DMS 273 (cell line): ENCODE data around the gene TLR6.

ENCODE experiments used
- DNase-seq: peaks from one replicate; lab custom pipeline; 2025; ENCODE audit not compliant: unreplicated experiment; lab: John Stamatoyannopoulos, UW

The TLR6 gene, protein sequence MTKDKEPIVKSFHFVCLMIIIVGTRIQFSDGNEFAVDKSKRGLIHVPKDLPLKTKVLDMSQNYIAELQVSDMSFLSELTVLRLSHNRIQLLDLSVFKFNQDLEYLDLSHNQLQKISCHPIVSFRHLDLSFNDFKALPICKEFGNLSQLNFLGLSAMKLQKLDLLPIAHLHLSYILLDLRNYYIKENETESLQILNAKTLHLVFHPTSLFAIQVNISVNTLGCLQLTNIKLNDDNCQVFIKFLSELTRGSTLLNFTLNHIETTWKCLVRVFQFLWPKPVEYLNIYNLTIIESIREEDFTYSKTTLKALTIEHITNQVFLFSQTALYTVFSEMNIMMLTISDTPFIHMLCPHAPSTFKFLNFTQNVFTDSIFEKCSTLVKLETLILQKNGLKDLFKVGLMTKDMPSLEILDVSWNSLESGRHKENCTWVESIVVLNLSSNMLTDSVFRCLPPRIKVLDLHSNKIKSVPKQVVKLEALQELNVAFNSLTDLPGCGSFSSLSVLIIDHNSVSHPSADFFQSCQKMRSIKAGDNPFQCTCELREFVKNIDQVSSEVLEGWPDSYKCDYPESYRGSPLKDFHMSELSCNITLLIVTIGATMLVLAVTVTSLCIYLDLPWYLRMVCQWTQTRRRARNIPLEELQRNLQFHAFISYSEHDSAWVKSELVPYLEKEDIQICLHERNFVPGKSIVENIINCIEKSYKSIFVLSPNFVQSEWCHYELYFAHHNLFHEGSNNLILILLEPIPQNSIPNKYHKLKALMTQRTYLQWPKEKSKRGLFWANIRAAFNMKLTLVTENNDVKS

DNA sequence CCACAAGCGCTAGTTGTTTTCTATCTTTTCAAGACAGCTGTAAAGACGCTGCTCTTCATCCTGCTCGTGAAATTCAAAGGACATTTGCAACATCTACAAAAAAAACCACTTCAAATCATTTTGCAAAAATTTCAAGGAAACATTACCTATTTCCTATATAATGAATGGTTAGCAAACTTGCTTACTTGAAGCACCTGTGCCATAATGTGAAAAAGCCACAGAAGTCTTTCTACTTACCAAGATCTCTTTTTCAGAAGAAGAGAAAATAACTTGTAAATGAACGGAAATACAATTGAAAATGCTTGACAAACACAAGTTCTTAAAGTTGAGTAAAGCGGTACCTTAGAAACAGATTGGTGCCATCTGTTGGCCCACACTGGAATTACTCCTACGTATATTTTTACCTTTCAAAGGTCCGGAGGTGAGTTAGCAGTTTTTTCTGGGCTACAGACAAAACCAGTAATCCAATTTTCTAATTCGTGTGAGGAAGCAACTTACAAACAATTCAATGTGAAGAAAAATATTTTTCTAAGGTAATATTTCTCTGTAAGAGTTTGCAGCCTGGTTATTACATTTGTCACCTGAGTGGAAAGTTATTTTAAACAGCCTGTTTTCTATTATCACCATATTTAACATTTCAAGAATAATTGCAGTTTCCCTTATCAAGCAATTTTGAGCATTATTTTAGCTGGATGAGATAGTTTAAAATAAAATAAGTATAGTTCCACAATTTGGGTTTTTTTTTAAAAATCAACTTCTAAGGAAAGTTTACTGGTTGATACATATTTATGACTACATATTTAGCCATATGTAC lies at the start of gene TLR6:
TLR6 (minus strand) TSS at position 294 of the 814 bp plus-strand sequence. CDS start 27,344 bp downstream, outside the sequence.
- DNase-seq, result peak; percentile 65

DNA sequence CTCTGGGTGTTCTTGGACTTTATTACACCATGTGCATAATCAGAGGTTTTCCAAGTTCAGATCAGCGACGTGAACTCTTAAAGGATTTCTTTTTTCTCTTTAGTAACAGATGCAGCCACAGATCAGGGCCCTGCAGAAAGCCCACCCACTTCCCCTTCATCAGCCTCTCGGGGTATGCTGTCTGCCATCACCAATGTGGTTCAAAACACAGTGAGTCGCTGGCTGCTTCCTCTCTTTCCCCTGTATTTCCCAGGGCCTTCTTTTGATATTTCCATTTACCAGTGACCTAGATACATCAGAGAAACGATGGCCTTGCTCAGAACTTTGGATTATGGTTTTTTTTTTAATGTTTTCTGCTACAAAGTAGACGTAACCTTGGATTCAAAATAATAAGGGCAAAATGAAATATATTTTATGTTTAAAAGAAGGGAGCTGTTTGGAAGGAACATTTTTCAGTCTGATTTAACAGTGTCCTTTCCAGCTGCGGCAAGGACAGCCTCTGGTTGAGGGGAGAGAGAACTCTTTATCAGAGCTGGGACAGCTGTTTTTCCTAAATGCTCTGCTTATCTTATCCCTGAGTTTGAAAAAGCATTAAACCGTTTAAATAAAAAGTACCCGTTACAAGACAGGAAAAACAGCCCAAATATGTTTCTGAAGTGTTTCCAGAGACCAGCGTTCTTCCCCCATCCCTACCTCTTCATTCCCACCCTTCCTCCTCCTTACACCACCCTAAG lies 49.2 kb upstream of the TLR6 start:
- DNase-seq, result no peak

DNA sequence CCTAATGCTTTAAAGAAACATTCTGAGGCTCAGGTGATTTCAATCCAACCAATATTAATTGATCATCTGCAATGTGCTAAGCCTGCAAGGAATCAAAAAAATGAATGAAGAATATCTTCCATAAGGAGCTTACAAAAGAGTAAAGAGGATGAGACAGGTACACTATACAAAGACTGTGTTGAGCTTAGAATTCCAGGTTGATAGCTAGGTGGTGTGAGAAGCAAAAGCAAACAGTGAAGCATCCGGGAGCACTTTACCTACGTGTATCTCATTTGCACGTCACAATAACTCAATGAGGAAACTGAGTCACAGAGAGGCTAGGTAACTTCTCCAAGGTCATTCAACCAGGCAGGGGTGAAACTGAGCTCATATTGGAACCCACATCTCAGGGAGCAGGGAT lies 48.1 kb upstream of the TLR6 start:
- no peak for DNase-seq

DNA sequence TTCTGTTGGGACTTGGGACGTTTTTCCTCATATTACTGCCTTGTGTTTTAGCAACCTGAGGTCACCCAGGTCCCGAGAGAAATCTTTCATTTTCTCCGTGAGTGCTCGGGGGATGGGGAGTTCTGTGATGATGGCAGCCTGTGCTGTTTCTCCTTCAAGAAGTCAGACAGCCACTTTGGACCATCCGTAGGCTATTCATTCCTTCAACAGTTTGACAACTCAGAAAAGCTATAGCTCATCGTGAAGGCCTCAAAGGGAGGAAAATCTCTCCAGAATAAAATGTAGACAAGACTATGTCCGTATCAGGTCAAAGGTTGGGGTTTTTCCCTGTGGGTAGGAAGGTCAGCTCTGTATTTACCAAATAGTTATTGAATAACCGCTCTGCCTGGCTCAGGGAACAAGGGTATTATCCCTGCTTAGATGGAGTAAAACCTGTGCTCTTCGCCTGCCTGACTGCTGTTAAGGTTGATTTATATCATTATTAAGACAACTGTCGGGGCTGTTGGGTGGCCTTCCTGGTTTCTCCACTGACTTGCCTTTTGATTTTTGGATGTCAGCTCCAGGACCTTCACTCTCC lies 47.6 kb upstream of the TLR6 start:
- no peak for DNase-seq

DNA sequence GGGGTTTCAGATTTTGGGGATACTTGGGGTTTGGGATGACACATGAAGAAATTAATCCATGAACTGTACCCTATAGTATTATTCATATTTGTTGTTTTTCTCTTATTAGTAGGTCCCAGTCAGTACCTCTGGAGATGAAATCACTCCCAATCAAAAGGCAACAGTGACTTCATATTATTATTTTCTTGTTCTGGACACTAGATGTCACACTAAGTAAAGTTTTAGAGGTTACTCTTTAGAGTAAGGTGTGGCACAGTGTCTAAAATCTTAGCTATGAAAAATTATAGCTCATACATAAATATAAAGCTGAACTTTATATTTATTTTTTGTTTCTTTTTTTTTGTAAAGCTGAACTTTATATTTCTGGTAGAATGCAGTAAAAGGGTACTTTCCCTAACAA lies 46.1 kb upstream of the TLR6 start:
- DNase-seq, result peak; percentile 41

DNA sequence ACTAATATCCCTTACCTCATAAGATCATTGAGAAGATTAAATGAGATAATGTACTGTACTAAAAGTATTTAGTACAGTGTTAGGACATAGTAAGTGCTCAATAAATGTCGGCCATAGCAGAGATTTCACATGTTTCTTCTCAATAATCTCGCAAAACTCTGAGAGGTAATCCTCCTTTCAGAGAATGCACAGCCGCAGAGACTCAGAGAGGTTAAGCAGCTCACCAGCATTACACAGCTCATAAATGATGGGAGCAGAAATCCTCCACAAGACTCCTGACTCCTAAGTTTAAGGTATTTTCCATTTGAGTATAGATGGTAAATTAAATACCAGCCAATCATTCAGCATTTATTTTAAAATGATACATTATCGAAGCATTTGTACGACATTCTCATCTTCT lies 45.6 kb upstream of the TLR6 start:
- no peak for DNase-seq

DNA sequence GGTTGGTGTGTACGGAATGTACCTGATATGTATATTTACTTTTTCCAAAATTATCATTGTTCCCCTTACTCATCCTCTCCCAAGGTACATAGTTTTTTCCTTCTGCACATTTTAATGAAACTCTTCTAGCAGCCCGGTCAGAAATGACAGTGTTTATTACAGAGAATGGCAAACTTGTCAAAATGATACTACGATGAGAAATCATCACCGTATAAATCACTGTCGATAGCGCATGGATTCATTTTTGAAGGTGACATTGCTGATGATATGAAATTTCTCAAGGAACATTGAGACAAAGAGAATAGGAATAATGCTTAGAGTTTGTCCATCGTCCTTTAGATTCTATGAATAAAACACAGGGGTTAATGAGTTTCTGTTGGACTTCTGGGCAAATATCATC lies 41.6 kb upstream of the TLR6 start:
- DNase-seq, result no peak

DNA sequence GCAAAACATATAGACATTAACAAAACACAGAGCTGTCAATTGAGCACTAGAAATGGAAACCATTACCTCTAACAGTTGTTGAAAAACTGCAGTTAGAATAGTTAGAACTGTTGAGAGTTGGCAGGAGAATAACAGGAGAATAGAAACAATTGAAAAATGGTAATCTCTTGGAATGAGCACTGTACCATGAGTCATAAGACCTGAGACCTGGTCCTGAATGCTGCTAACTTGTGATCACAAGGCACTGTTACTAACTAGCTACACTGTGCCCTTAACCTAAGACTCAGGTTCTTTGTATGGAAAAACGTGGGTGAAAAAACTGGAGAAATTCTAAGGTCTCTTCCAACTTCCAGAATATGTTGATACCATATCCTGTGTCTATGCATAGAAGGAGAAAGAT lies 40.3 kb upstream of the TLR6 start:
- no peak for DNase-seq

DNA sequence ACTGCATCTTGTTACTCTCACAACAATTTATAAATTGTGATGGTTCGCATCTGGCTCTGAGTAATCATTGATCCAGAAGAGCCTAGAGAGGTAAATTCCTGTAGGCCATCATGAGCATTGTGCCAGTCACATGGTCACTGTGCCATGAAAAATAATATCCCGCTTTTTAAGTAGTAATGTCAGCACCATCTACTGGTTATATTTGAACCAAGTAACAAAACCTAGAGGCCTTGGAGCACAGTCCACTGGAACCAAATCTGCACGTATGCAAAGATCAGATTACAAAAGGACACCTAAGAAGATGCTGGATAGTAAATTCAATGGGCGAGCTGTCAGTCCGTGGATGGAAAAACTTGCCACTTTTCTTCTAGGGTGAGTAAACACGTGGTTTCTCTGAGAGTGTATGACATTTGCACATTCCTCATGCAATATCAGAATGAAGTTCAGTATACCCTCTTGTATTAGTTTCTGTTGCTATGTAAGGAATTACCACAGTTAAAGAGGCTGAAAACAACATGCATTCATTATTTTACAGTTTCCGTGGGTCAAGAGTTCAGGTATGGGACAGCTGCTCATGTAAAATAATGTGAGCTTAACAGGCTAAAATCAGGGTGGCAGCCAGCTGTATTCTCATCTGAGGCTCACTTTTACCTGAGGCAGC lies 37.8 kb upstream of the TLR6 start:
- DNase-seq, result no peak

DNA sequence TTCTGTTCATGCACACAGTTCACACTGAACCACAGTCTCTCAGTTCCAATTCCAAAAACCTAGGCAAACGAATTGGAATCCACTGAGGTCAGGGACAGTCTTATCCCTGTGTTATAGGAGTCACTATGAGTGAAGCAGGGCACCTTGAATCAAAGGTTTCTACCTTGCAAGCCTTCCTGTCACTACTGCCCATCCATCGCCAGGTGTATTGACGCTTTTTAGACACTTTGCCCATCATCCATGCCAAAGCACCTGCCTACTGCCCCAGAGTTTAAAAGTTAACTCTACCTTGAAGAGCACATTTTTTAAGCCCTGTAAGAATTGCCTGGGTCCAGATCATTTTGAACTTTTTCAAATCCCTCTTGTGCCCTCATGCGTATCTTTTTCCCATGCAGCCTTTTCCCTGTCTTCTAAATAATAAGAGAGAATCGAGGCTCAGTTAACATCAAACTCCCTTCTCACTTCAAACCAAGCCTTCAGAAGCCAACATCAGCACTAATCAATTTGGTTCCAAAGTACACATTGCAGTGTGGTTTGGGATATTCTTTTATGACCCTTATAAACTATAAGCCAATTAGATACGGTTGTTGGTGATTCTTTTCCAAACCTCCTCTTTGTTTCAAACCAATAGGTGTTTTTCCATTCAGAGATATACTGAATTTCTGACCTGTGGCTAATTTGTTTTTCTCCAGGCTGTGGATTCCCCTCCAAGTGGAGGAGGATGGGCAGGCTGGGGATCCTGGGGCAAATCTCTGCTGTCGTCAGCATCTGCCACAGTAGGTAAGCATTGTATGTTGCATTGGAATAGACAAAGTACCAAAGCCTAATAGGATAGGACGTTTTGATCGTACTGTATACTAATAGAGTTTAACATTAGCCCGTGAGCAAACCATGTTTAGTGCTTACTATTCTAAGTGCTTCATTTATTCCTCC lies 34.7 kb upstream of the TLR6 start:
- DNase-seq, result no peak

DNA sequence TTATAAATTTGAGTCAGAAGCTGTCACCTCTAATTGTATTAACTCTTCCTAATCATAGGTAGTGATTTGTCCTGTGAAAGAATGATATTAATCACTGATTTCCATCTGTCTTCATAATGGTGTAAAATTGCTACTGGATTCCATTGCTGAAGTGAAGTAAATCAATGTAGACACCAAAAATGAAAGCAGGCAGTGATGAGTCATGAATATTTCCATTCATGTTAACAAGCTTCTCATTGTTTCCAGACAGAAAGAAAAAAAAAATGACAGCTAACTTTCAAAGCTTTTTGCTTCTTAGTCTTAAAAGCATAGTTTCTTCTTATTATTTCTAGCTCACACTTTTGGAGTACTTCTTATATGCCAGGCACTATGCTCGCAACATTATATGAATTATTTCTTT lies 32.5 kb upstream of the TLR6 start:
- no peak for DNase-seq

DNA sequence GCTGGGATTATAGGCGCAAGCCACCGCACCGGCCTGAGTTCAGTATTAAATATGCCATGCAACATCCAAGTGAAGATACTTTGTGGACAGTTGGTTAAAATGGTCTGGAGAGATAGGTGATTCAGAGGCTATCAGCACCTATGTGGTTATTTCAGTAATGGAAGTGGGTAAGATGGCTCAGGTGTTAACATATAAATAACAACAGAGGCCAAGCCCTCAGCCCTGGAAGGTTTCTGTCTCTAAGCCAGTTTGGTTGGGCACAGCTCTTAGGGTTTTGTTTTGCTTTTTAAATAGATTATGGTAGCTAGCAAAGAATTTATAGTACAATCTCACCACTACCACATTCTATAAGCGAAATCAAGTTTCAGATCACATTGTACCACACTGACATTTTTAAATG lies 27.6 kb upstream of the TLR6 start:
- no peak for DNase-seq

DNA sequence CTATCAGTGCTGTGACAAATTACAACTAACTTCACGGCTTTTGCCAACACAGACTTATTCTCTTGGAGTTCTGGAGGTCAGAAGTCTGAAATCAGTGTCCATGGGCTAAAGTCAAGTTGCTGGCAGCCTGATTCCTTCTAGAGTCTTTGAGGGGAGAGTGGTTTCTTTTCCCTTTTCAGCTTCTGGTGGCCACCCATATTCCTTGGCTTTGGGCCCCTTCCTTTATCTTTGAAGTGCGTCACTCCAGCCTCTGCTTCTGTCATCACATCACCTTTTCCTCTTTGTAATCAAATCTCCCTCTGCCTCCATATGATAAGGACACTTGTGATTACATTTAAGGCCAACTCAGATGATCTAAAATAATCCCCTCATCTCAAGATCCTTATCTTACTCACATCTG lies 20.0 kb upstream of the TLR6 start:
- no peak for DNase-seq

DNA sequence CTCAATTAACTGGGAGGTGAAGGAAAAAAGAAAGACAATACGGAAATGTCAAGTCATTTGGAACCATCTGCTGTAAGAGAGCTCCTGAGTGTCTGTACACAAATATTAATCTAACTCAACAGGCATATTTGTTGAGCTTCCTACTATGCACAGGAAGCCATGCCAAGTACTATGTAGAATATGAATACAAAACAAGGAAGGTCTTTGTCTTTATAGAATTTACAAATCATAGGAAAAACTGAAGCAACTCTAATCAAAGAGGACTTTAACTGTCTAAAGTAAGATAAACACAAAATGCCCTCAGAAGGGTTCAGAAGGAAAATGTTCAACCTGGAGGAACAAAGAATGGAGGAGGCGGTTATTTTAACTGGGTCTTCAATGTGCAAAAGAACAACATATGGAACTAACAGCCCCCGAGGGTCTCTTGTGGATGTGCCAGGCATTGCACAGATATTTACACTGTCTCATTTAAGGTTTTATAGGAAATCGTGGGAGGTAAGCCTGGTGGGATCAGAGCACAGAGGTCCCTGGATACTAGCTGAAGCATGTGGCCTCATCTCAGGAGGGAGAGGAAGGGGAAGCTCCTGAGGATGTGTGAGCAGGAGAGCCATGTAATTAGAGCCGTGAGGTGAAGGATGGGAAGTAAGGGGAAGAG lies 16.8 kb upstream of the TLR6 start:
- peak; percentile 36 for DNase-seq

DNA sequence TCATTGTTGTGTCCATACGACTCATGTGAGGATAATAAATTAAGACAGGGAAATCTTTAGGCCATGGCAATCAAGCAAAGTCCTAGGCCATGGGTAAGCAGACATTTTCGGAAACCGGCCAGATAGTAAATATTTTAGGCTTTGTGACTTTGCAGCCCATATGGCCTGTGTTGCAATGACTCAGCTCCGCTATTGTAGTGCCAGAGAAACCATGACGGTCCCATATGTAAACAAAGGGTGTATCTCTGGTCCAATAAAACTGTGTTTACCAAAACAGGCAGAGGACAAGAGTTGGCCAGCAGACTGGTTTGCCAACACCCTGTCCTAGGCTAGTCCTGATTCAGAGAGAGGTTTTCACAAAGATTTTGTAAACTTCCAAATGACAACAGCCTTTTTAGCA lies 16.0 kb upstream of the TLR6 start:
- DNase-seq, result peak; percentile 38

DNA sequence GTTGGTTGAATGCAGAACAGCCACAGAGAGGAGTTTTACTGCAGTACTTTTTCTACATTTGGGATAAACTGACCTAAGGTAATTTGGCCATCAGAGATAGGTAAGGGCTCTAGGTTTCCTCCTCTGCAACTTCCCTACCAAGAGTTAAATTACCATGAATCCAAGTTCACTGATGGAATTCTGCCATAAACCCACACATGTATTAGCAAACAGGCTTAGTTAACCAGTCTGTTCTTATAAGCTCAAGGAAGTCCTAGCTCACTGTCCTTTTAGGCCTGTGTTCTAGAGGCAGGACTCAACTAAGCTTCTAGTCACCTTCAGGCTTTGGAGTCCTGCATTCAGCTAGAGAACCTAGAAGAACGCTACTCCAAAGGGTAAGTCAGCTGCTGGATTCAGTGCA lies 15.0 kb upstream of the TLR6 start:
- no peak for DNase-seq

DNA sequence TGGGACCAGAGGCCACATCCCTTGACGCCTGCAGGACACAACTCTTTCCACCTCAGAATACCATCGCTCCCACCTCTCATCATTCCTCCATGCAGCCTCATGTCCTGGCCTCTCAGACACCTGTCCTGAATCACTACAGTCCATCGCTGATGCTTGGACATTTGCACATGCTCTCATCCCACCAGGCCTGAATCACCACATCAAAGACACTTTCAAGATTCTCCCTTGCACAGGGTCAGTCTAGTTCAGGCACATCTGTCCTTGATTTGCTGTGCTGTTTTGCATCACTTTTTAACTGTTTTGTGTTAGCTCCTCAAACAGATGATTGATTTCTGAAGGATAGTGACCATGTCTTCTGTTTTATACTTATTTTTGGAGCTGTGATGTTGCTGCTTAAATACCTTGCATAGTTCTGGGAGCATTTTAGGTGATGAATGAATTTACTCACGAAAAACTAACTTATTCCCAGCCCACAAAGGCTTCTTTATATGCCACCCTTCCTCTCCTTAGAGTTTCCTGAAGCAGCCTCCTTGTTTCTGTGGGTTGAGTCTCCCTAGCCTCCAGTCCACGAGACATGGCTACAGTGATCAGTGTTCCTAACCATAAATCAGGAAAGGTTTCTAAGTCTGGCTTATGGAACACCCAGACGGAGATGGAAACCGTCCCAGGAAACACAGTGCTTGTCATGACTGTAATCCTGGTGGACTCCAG lies 13.6 kb upstream of the TLR6 start:
- no peak for DNase-seq

DNA sequence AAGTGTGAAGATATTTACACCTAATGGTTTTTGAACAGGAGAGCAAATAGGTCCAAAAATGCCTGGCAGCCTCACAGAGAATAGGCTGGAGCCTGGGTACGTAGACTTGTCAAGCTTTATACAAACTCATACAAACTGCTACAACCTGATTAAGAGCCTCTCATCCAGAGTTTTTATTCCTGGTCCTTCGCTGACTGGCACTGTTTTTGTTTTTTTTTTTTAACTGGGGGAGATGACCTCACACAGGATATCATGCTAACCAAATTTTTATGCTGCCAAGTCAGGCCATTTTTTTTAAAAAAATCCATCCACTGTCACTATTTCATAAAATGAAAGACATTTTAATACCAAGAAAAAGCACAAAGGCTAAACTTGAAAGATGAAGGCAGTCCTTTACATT lies 12.9 kb upstream of the TLR6 start:
- no peak for DNase-seq
